Measurements from ENCODE around the gene SLC41A1.

Gene SLC41A1

GRCh38 chr1:205785446-205785845 is 27.6 kb downstream of the SLC41A1 start:
- no peak for DNase-seq (ENCODE audit: low read depth)
- TF ChIP-seq POLR2A (IDR thresholded peaks at IDR 0.05; ENCODE audit: extremely low read depth, insufficient read length) (no peak), CTCF (IDR thresholded peaks at IDR 0.05; ENCODE audit: low read depth, low read length) (no peak), MYC (IDR thresholded peaks at IDR 0.05; ENCODE audit: low read depth, low read length) (no peak), MAX (IDR thresholded peaks at IDR 0.05; ENCODE audit: low read depth, low read length) (no peak)
- no peak overlapping the region for H3K4me3 ChIP-seq (ENCODE audit: low read depth, low read length)

DNA sequence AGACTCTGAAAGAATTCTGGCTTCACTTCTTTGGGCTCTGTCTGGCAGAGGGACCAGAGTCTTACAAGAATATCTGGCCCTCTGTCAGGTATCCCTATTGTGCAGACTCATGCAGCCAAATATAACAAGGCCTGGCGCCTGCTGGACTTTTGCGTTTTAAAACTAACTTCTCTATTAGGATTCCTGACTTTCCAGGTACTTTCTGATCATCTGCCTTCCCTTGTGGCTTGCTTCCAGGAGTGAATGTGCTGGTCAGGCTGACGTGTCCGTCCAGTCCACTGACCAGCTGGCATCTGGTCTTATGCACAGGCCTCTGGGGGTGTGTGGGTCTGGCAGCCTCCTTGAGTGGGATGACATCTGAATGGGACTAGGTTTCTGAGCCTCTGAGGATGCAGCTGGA is 29.1 kb downstream of the SLC41A1 start:
- TF ChIP-seq POLR2A (IDR thresholded peaks at IDR 0.05; ENCODE audit: extremely low read depth, insufficient read length) (no peak), CTCF (IDR thresholded peaks at IDR 0.05; ENCODE audit: low read depth, low read length) (no peak), MYC (IDR thresholded peaks at IDR 0.05; ENCODE audit: low read depth, low read length) (no peak), MAX (IDR thresholded peaks at IDR 0.05; ENCODE audit: low read depth, low read length) (no peak)
- DNase-seq (ENCODE audit: low read depth), result no peak
- H3K4me3 ChIP-seq (ENCODE audit: low read depth, low read length), result no peak overlapping the region

DNA sequence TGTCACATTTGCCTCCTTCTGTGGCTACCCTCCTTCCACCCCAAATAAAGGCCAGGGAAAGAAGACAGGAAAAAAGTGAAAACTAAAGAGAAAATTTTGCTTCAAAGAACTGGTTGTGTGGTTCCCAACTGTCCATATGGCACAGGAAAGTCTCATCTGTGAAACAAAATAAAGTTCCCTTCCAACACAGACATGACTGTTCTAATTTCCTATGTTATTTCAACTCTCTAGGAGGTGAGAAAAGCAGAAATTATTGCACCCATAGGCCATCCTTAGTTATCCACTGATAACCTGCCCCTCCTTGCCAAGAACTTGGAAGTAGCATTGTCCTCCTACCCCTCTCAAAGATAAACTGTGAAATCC is 29.6 kb downstream of the SLC41A1 start:
- H3K4me3 ChIP-seq (ENCODE audit: low read depth, low read length), result no peak overlapping the region
- no peak for DNase-seq (ENCODE audit: low read depth)
- no peak for TF ChIP-seq MAX (IDR thresholded peaks at IDR 0.05; ENCODE audit: low read depth, low read length)

GRCh38 chr1:205782627-205783432 is 30.2 kb downstream of the SLC41A1 start:
- TF ChIP-seq POLR2A (IDR thresholded peaks at IDR 0.05; ENCODE audit: extremely low read depth, insufficient read length) (no peak), MAX (IDR thresholded peaks at IDR 0.05; ENCODE audit: low read depth, low read length) (no peak)
- DNase-seq (ENCODE audit: low read depth), result no peak

DNA sequence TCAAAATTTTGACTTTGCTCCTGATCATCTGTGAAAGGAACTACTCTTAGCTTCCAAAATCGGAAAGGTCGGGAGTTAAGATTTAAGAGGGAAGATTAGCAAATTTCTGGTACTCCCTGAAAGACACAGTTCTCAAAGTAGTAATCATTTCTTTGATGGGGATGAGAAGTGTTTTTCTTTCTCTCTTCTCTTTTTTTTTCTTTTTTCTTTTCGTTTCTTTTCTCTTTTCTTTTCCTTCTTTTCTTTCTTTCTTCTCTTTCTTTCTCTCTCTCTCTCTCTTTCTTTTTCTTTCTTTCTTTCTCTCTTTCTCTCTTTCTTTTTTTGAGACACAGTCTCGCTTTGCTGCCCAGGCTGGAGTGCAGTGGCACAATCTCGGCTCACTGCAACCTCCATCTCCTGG is 32.7 kb downstream of the SLC41A1 start:
- DNase-seq (ENCODE audit: low read depth), result no peak
- TF ChIP-seq MAX (IDR thresholded peaks at IDR 0.05; ENCODE audit: low read depth, low read length), result no peak
- no peak for TF ChIP-seq CTCF (IDR thresholded peaks at IDR 0.05; ENCODE audit: low read depth, low read length)
- no peak for TF ChIP-seq MYC (IDR thresholded peaks at IDR 0.05; ENCODE audit: low read depth, low read length)
- no peak for TF ChIP-seq POLR2A (IDR thresholded peaks at IDR 0.05; ENCODE audit: extremely low read depth, insufficient read length)
- no peak overlapping the region for H3K4me3 ChIP-seq (ENCODE audit: low read depth, low read length)

More at GRCh38 chr1:205782627-205783432, 30.2 kb downstream of the SLC41A1 start:
- H3K4me3 ChIP-seq (ENCODE audit: low read depth, low read length), result no peak overlapping the region

GRCh38 chr1:205777994-205778393 is 35.0 kb downstream of the SLC41A1 start:
- DNase-seq (ENCODE audit: low read depth), result peak; percentile 71
- TF ChIP-seq MYC (IDR thresholded peaks at IDR 0.05; ENCODE audit: low read depth, low read length) (no peak), CTCF (IDR thresholded peaks at IDR 0.05; ENCODE audit: low read depth, low read length) (no peak), MAX (IDR thresholded peaks at IDR 0.05; ENCODE audit: low read depth, low read length) (no peak), POLR2A (IDR thresholded peaks at IDR 0.05; ENCODE audit: extremely low read depth, insufficient read length) (no peak)
- H3K4me3 ChIP-seq (ENCODE audit: low read depth, low read length), result no peak overlapping the region

Measured in NB4 (cell line).